HG03159 (cell line): ENCODE results near the gene EEPD1.

ENCODE experiments used
- ATAC-seq: cut with Tn5 transposase; IDR thresholded peaks from one replicate; pipeline ENCODE4 v1.9.1; 2021; ENCODE audit warnings: mild to moderate bottlenecking, moderate library complexity; ENCODE audit not compliant: unreplicated experiment

Gene EEPD1

GRCh38 chr7:36278069-36278619 is 125.1 kb downstream of the EEPD1 start:
- ATAC-seq: no peak

GRCh38 chr7:36278620-36279172 is 125.6 kb downstream of the EEPD1 start:
- no peak for ATAC-seq

DNA sequence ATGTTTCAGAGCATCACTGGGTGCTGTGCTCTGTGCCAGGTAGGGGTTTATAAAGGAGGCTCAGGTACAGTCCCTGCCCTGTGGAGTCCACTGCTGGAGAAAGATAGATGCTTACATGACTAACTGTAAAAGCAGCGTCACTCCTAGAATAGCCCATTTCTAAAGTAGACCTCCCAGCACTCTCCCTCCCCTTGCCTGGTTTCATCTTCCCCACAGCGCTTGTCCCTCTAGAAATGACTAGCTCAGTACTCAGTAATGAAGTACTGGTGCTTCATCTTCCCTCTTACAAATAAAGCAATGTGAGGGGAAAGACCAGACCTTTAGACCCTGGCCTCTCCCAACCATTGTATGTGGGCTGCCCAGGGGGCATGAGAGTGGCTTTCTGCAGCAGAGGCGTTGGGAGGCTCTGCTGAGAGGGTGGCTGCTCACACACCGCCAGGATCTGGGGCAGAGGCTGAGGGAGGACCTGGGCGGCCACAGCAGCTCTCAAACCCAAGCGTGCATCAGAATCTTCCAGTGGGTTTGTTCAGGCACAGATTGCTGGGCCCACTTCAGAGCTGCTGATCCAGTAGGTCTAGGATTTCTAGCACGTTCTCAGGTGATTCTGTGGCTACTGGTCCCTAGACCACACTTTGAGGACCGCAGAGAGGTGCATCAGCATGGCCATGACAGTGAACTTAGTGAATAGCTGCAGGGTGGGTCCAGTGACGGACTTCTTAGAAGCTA is 126.3 kb downstream of the EEPD1 start:
- ATAC-seq: peak; percentile 83

DNA sequence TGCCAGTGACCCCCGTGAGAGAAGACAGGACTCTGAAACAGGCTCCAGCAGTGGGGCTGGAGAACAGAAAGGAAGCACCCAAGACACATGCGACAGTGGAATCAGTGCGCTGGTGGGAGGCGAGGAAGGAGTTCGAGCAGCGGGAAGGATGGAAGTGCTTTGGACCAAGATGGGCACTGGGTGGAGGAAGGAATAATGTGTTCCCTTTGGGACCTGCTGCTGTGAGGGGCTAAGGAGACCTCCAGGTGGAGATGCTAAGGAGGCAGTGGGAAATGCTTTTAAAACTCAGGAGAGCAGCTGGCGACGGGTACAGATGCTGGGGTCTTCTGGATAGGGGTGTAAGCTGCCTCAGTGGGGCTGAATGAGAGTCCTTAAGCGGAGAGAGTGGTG is 126.9 kb downstream of the EEPD1 start:
- ATAC-seq: no peak

DNA sequence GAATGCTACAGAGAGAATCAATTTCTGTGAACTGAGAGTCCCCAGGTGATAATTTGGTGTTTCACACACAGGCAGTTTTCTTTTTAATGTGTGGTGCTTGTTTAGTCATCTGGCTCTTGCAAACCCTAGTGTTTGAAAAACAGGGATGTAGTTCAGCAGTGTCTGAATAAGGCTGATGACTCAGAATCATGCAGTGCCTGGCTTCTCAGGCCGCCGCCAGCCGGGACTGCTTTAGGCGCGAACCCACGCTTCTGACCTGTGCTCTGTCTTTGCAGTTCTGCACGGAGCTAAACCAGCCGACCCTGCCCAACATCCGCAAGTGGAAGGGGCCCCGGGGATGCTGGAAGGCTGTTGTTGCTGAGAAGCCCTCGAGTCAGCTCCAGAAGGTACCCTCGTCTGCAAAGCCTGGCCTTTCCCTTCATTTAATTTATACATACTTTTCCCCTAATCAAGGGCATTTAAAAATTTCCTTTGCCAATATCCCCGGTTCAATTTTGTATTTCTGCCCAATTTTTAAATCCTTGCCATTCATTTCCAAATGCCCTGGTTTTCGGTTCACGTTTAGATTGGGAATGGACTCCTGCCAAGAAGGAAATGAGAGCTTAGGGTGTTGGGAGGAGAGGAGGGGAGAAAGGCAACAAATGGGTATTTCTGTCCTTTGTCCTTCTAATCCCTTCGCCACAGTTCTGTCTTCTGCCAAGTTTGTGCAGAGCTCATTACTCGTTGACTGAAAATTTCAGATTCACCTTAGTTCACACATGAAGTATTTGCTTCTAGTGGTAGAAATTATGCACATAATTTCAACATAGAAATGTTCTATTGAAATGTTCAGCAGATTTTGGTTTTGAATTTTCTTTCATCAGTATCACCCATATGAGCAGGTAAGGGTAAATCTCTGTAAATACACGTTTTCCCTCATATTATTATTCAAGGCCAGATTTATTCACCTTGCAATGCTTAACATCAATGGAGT is 128.1 kb downstream of the EEPD1 start:
- ATAC-seq: no peak

- no peak for ATAC-seq
Observed at GRCh38 chr7:36281945-36282717, 129.1 kb downstream of the EEPD1 start.

DNA sequence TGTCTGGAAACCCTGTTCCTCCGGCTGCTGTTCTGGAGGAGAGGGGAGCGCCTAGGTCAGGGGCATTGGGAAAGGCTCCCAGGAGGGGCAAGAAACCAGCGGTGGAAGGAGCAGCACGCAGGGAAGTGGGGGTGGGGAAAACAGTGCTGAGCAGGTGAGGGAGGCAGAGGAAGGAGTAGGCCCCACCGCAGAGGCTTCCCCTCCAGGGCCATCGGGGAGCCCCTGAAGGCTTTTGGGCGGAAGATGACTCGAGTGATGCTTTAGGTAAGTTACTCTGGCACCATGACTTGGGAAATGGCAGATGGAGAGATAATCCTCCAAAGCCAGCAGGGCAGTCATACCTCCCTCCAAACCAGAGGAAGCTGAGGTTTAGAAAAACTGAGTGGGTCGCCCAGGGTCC is 130.1 kb downstream of the EEPD1 start:
- ATAC-seq: no peak

DNA sequence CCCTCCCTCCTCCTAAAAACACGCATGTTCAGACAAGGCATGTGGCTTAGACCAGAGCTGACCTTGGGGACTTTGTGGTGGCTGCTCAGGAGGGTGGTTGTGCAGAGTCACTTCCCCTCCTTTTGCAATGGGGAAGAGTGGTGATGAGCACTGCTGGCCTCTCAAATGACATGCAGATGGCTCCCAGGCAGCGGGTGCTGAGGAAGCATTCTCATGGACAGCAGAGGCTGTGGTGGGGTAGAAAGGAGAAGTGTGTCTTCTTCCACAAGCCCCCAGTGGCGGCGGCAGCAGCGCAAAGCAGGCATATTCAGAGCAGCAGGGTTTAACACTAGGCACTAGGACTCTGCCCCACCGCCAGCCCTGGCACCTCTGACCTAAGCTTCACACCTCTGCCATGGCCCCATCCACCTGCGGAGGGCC is 130.7 kb downstream of the EEPD1 start:
- ATAC-seq: peak; percentile 41

DNA sequence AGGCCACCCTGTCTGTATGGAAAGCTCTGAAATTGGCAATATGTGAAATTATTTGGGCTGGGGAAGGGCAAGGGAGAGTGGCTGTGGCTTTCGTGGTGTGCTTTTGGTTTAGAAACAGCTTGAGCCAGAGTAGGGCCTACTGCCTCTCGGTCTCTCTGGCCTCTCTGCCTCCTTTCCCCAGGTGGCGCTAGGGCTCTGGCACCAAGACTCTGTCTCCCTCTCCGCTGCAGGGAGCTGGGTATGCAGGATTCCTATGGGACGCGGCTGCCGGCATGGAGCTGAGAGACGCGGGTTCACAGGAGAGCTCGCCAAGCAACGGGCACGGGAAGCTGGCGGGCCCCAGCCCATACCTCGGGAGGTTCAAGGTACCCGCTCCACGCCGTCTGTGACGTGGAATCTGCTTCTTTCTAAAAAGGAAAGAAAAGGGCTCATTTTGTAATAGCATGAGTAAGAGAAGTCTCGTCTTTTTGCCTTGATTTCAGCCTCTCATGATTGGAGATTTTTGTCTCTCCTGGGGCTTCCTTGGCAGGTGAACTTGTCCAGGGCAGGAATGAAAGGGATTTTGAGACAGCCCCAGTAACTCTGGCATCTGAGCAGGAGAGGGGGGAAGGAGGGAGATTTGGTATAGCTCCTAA is 131.5 kb downstream of the EEPD1 start:
- ATAC-seq: no peak

- no peak for ATAC-seq
Observed at GRCh38 chr7:36285276-36285675, 132.2 kb downstream of the EEPD1 start.

- ATAC-seq: no peak
Observed at GRCh38 chr7:36286226-36286625, 133.2 kb downstream of the EEPD1 start.

DNA sequence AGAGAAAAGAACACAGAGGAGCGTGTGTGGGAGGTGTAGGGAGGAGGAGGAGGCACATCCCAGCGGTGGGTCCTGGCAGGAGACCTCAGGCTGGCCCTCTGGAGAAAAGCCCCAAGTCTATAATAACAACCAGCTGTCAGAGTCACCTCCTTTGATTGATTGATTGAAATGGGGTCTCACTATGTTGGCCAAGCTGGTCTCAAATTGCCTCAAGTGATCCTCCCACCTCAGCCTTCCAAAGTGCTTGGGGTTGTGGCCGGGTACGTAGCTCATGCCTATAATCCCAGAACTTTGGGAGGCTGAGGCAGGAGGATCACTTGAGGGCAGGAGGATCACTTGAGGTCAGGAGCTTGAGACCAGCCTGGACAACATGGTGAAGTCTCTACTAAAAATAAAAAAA is 133.6 kb downstream of the EEPD1 start:
- no peak for ATAC-seq

GRCh38 chr7:36287371-36288241 is 134.6 kb downstream of the EEPD1 start:
- no peak for ATAC-seq

- ATAC-seq: no peak
Observed at GRCh38 chr7:36288501-36288900, 135.4 kb downstream of the EEPD1 start.

- no peak for ATAC-seq
Observed at GRCh38 chr7:36289833-36290661, 137.0 kb downstream of the EEPD1 start.

DNA sequence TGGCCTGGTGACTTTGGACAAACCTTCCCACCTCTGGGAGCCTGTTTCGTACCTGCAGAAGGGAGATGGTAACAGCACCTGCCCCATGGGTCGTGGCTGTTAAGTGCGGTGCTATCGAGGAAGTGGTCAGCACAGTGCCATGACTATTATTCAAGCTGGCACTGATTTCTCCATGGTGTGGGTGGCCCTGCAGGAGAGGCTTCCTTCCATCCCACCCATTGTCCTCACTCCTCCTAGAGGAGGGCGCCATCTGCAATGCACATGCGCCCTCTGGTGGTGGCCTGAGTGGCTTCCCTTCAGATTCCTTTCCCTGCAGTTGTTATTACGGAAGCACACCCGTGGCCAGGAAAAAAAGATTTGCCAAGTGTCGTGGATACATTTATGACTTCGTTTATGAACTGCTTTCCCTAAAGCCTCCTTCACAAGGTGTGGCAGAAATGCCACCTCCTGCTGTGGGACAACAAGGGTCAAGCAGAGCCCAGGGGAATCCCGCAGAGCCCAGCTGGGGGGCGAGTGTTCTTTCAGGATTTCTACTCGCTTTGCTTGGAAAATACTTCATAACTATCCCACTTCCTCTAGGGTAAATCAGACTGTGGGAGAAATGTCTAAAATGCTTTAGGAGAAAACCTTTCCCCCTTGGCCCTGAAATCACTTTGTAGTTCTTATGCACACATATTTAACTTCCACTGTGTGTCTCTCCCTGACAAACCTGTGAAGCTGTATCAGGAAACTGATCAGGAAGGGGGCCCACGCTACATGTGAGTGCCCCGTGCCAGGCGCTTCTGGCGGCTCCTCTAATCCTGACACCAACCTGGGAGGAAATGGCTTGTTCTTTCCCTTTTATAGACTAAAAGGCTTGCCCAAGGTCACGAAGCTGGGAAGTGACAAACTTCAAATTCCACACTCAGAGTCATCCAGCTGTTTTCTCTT is 138.6 kb downstream of the EEPD1 start:
- ATAC-seq: no peak

GRCh38 chr7:36295090-36295489 is 142.0 kb downstream of the EEPD1 start:
- ATAC-seq: no peak
